OCI-LY1 (cell line): ENCODE measurements around the gene MRPL43.

Source experiments
- H2AFZ ChIP-seq: fragments of 200-600 bp; sonication (generic), shearing (Covaris generic); 2 replicates; pipeline ENCODE4 v1.6.0; 2014; ENCODE audit warnings: antibody characterized with exemption, mild to moderate bottlenecking, low read length
- H3F3A ChIP-seq: fragments of 200-600 bp; sonication (generic), shearing (Covaris generic); 2 replicates; pipeline ENCODE4 v1.6.0; 2014; ENCODE audit warnings: mild to moderate bottlenecking, antibody characterized with exemption, low read length, moderate library complexity; ENCODE audit not compliant: insufficient read depth
- H3K27ac ChIP-seq: fragments of 200-600 bp; sonication (generic); 2 replicates; pipeline ENCODE4 v1.5.1; 2014; ENCODE audit warnings: low read length, mixed run types, mild to moderate bottlenecking, low read depth; ENCODE audit not compliant: poor library complexity, severe bottlenecking
- H3K27me3 ChIP-seq: fragments of 200-600 bp; sonication (generic); 2 replicates; pipeline ENCODE4 v1.6.0; 2014; ENCODE audit warnings: antibody characterized with exemption, mild to moderate bottlenecking, low read length, moderate library complexity; ENCODE audit not compliant: insufficient read depth
- H3K36me3 ChIP-seq: fragments of 200-600 bp; sonication (generic); 2 replicates; pipeline ENCODE4 v1.6.1; 2014; ENCODE audit warnings: mild to moderate bottlenecking, antibody characterized with exemption, low read length, moderate library complexity, mixed read lengths; ENCODE audit not compliant: insufficient read depth
- H3K4me1 ChIP-seq: fragments of 200-600 bp; sonication (generic); 2 replicates; pipeline ENCODE4 v1.5.1; 2014; ENCODE audit warnings: mild to moderate bottlenecking, low read length, moderate library complexity; ENCODE audit not compliant: insufficient read depth, severe bottlenecking
- H3K4me2 ChIP-seq: fragments of 200-600 bp; sonication (generic), shearing (Covaris generic); 2 replicates; pipeline ENCODE4 v1.6.1; 2014; ENCODE audit warnings: low read length
- H3K4me3 ChIP-seq: fragments of 200-600 bp; sonication (generic); 2 replicates; pipeline ENCODE4 v1.5.1; 2014; ENCODE audit warnings: low read length, low read depth, mild to moderate bottlenecking, mixed read lengths; ENCODE audit not compliant: poor library complexity, severe bottlenecking
- H3K79me2 ChIP-seq: fragments of 200-600 bp; shearing (Covaris generic); 2 replicates; pipeline ENCODE4 v1.6.1; 2016; ENCODE audit warnings: mixed run types, low read length, mixed read lengths; ENCODE audit not compliant: insufficient read depth
- H3K9ac ChIP-seq: fragments of 200-600 bp; sonication (generic), shearing (Covaris generic); 2 replicates; pipeline ENCODE4 v1.6.1; 2014; ENCODE audit warnings: mild to moderate bottlenecking, low read length, mixed read lengths
- H3K9me2 ChIP-seq: fragments of 200-600 bp; sonication (generic), shearing (Covaris generic); 2 replicates; pipeline ENCODE4 v1.6.1; 2014; ENCODE audit warnings: low read depth, mild to moderate bottlenecking, low read length, mixed read lengths
- H3K9me3 ChIP-seq: fragments of 200-600 bp; shearing (Covaris generic); 2 replicates; pipeline ENCODE4 v1.6.1; 2014; ENCODE audit warnings: low read length, mixed read lengths
- H4K20me1 ChIP-seq: fragments of 200-600 bp; sonication (generic), shearing (Covaris generic); 2 replicates; pipeline ENCODE4 v1.6.0; 2016; ENCODE audit warnings: mild to moderate bottlenecking, low read length; ENCODE audit not compliant: insufficient read depth
- EZH2 ChIP-seq: fragments of 200-600 bp; sonication (generic), shearing (Covaris generic); IDR thresholded peaks from 2 replicates; pipeline ENCODE4 v1.8.0; 2017; ENCODE audit warnings: borderline replicate concordance, mixed run types, mild to moderate bottlenecking, antibody characterized with exemption, low read length, moderate library complexity, mixed read lengths
- TF ChIP-seq, protein P1 (sequence below): fragments of 200-600 bp; sonication (generic), shearing (Covaris generic); IDR thresholded peaks from 2 replicates; pipeline ENCODE4 v1.5.1; 2017; ENCODE audit warnings: mild to moderate bottlenecking, antibody characterized with exemption, low read length, moderate library complexity, mixed read lengths

The MRPL43 gene

GRCh38 chr10:100988166-100988565 is 869 bp upstream of the MRPL43 start:
- H3K36me3 ChIP-seq: peaks cover 32% of the 10 kb centered on the region
- H3K9ac ChIP-seq: peak overlapping the region; percentile 86
- H3K9me2 ChIP-seq: no peaks in the 10 kb centered on the region
- H3K9me3 ChIP-seq: no peaks in the 10 kb centered on the region
- no peak for TF ChIP-seq EZH2
- TF ChIP-seq, protein P1, sequence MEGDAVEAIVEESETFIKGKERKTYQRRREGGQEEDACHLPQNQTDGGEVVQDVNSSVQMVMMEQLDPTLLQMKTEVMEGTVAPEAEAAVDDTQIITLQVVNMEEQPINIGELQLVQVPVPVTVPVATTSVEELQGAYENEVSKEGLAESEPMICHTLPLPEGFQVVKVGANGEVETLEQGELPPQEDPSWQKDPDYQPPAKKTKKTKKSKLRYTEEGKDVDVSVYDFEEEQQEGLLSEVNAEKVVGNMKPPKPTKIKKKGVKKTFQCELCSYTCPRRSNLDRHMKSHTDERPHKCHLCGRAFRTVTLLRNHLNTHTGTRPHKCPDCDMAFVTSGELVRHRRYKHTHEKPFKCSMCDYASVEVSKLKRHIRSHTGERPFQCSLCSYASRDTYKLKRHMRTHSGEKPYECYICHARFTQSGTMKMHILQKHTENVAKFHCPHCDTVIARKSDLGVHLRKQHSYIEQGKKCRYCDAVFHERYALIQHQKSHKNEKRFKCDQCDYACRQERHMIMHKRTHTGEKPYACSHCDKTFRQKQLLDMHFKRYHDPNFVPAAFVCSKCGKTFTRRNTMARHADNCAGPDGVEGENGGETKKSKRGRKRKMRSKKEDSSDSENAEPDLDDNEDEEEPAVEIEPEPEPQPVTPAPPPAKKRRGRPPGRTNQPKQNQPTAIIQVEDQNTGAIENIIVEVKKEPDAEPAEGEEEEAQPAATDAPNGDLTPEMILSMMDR: no peak
- no peaks in the 10 kb centered on the region for H3K27me3 ChIP-seq
- H4K20me1 ChIP-seq: no peaks in the 10 kb centered on the region
- no peak overlapping the region for H2AFZ ChIP-seq
- peaks cover 16% of the 10 kb centered on the region for H3K4me1 ChIP-seq
- H3K4me3 ChIP-seq: peak overlapping the region; percentile 88
- peak overlapping the region; percentile 95 for H3K4me2 ChIP-seq
- H3K27ac ChIP-seq: no peak overlapping the region
- peaks cover 15% of the 10 kb centered on the region for H3K79me2 ChIP-seq
- no peaks in the 10 kb centered on the region for H3F3A ChIP-seq

- Histone ChIP-seq H3K4me1 (peaks cover 16% of the 10 kb centered on the region), H4K20me1 (no peaks in the 10 kb centered on the region), H3K9me2 (no peaks in the 10 kb centered on the region), H3K36me3 (peaks cover 30% of the 10 kb centered on the region), H2AFZ (no peak overlapping the region), H3K4me3 (peak overlapping the region; percentile 88), H3K4me2 (peak overlapping the region; percentile 95), H3K79me2 (peaks cover 15% of the 10 kb centered on the region), H3K9ac (peak overlapping the region; percentile 86), H3K9me3 (no peaks in the 10 kb centered on the region), H3K27me3 (no peaks in the 10 kb centered on the region), H3F3A (no peaks in the 10 kb centered on the region), H3K27ac (peak overlapping the region; percentile 79)
- TF ChIP-seq, protein P1: no peak
- no peak for TF ChIP-seq EZH2
Observed at GRCh38 chr10:100987685-100988049, 370 bp upstream of the MRPL43 start.

GRCh38 chr10:100986623-100986951 is 710 bp downstream of the MRPL43 start:
- peaks cover 16% of the 10 kb centered on the region for H3K4me1 ChIP-seq
- H3F3A ChIP-seq: no peaks in the 10 kb centered on the region
- no peak overlapping the region for H3K27ac ChIP-seq
- H3K79me2 ChIP-seq: peaks cover 15% of the 10 kb centered on the region
- no peak for TF ChIP-seq EZH2
- TF ChIP-seq, protein P1: no peak
- no peaks in the 10 kb centered on the region for H3K9me3 ChIP-seq
- peak overlapping the region; percentile 95 for H3K4me2 ChIP-seq
- H2AFZ ChIP-seq: no peak overlapping the region
- peak overlapping the region; percentile 86 for H3K9ac ChIP-seq
- H3K36me3 ChIP-seq: peaks cover 30% of the 10 kb centered on the region
- H4K20me1 ChIP-seq: no peaks in the 10 kb centered on the region
- no peaks in the 10 kb centered on the region for H3K27me3 ChIP-seq
- no peaks in the 10 kb centered on the region for H3K9me2 ChIP-seq
- peak overlapping the region; percentile 88 for H3K4me3 ChIP-seq
